Measurements from ENCODE around the gene INSM2. TPM values are rescaled to one million over a fixed set of nuclear protein-coding genes. Genes with fewer than 3 reads are reported as not detected.

Gene INSM2
- total RNA-seq, 2 donors from 2014 or later = not detected

DNA sequence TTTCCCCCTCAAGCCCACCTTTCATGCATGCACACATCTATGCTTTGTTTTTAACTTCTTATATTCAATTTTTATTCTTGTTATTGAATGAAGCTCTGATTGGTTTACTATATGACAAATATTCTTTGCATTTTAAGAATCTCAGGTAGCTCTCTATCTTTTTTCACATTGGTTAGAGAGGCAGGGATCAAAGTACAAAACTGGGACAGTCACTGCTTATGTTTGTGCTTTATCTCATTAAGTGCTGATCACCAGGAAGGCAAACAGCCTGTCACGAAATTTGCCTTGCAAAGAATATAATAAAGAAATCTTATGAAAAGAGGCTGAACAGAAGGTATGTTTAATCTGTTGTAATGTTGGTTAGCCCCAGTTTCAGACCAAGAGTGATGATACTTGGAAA is 29.7 kb upstream of the INSM2 start:
- Histone ChIP-seq H3K36me3 (replicated peaks in 1 of 2; ENCODE audit: insufficient read depth in 1 of 2, low read depth in 2 of 2) (no peaks in the 10 kb centered on the region), H3K27me3 (no peaks in the 10 kb centered on the region), H3K27ac (no peak overlapping the region), H3K4me1 (no peaks in the 10 kb centered on the region), H3K9me3 (no peaks in the 10 kb centered on the region), H3K4me3 (no peak overlapping the region)
- 12 to 18% methylated on average over 1 of the region's 1 CpG for WGBS, 2 donors
- no peak for DNase-seq
- TF ChIP-seq, protein P1, sequence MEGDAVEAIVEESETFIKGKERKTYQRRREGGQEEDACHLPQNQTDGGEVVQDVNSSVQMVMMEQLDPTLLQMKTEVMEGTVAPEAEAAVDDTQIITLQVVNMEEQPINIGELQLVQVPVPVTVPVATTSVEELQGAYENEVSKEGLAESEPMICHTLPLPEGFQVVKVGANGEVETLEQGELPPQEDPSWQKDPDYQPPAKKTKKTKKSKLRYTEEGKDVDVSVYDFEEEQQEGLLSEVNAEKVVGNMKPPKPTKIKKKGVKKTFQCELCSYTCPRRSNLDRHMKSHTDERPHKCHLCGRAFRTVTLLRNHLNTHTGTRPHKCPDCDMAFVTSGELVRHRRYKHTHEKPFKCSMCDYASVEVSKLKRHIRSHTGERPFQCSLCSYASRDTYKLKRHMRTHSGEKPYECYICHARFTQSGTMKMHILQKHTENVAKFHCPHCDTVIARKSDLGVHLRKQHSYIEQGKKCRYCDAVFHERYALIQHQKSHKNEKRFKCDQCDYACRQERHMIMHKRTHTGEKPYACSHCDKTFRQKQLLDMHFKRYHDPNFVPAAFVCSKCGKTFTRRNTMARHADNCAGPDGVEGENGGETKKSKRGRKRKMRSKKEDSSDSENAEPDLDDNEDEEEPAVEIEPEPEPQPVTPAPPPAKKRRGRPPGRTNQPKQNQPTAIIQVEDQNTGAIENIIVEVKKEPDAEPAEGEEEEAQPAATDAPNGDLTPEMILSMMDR (IDR thresholded peaks at IDR 0.05) = no peak
- TF ChIP-seq POLR2A (IDR thresholded peaks at IDR 0.05) = no peak
- intact Hi-C loops (cut with DNase I) = no loop called here
- no peak for ATAC-seq

DNA sequence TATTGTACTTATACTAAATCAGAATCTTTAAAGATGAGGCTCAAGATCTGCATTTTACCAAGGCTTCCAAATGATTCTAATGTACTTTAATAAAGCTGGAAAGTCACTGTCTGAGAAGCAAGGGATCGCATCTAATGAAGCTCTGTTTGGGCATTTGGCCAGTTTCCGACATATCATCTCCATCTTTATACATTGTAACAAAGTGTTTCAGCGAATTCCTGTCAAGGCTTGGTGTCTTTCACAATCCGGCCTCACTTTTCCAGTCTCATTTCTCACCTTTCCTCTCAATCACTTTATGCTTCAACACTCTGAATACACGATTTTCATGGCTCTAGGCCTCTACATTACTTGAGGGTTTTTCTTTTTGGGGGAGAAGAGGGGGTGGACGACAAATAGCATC is 27.5 kb upstream of the INSM2 start:
- no peak for ATAC-seq
- intact Hi-C loops (cut with DNase I) = no loop called here
- Histone ChIP-seq H3K9me3 (no peaks in the 10 kb centered on the region), H3K27ac (no peak overlapping the region), H3K4me1 (no peaks in the 10 kb centered on the region), H3K4me3 (no peak overlapping the region), H3K36me3 (replicated peaks in 1 of 2; ENCODE audit: insufficient read depth in 1 of 2, low read depth in 2 of 2) (no peaks in the 10 kb centered on the region), H3K27me3 (no peaks in the 10 kb centered on the region)
- TF ChIP-seq, protein P1 (IDR thresholded peaks at IDR 0.05) = no peak
- TF ChIP-seq POLR2A (IDR thresholded peaks at IDR 0.05) = no peak
- 65 to 74% methylated on average over 6 of the region's 6 CpGs for WGBS, 2 donors
- DNase-seq = no peak

DNA sequence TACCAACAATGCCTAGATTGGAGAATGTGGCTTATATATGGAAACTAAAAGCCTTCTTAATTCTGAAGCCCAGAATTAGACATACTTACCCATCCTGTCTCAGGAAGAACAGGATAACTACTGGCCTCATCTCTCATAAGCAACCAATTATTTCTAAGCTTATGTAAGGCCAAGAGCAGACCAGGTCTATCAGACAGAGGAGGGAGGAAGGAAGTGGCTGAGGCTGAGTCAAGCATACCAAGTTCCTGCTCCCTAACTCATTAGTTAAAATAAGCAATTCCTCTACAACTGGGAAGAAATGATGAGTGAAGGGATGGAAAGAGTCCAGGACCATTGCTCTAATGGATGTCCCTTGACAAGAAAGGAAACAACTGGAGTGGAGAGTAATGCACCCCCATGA is 27.0 kb upstream of the INSM2 start:
- Histone ChIP-seq H3K4me1 (no peaks in the 10 kb centered on the region), H3K4me3 (no peak overlapping the region)

DNA sequence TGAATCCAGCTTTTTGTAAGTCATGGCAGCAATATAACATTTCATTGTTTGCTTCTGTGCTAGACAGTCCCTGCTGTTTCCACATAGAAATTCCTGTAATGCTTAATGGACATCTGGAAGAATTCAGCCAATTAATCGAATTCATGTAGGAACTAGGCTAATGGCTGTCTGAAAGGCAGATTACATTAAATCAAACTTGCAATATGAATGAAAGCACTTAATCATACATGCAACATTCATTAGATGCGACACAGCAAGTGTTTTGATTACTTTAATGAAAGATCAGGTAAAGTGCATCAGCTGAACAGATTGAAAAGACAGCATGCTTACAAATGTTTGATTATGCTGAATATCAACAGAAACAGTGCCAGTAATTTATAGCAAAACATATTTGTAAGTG is 24.1 kb upstream of the INSM2 start:
- DNase-seq (no peak), ATAC-seq (no peak)
- WGBS, 2 donors = 41 to 60% methylated on average over 2 of the region's 2 CpGs
- Histone ChIP-seq H3K9me3 (no peaks in the 10 kb centered on the region), H3K27ac (no peak overlapping the region), H3K4me3 (no peak overlapping the region), H3K27me3 (no peaks in the 10 kb centered on the region), H3K4me1 (no peaks in the 10 kb centered on the region), H3K36me3 (replicated peaks in 1 of 2; ENCODE audit: insufficient read depth in 1 of 2, low read depth in 2 of 2) (no peaks in the 10 kb centered on the region)
- TF ChIP-seq POLR2A (IDR thresholded peaks at IDR 0.05) = no peak
- TF ChIP-seq, protein P1 (IDR thresholded peaks at IDR 0.05) = no peak
- intact Hi-C loops (cut with DNase I) = no loop called here

More for the DNA sequence above, 27.0 kb upstream of the INSM2 start:
- no peak overlapping the region for H3K27ac ChIP-seq
- H3K36me3 ChIP-seq (replicated peaks in 1 of 2; ENCODE audit: insufficient read depth in 1 of 2, low read depth in 2 of 2) = no peaks in the 10 kb centered on the region
- intact Hi-C loops (cut with DNase I) = no loop called here
- no peak for DNase-seq
- ATAC-seq = no peak
- TF ChIP-seq POLR2A (IDR thresholded peaks at IDR 0.05) = no peak
- TF ChIP-seq, protein P1 (IDR thresholded peaks at IDR 0.05) = no peak
- no peaks in the 10 kb centered on the region for H3K27me3 ChIP-seq
- no peaks in the 10 kb centered on the region for H3K9me3 ChIP-seq

DNA sequence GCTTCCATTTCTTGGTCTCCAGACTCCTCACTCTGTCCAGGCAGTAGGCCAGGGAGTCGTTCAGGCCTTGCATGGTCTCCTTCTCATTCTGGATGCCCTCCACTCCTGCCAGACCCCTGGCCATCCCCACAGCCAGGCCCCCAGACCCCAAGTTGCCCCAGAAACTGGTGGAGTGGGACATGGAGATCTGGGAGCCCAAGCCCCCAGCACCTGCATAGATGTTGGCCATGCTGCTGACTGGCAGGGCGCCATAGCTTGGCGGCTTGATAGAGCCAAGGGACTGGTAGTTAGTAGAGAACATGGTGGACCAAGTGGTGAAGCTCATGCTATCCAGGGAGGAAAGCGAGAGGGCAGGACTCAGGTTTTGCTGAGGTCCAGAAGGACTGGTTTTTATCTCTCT is 21.2 kb upstream of the INSM2 start:
- intact Hi-C loops (cut with DNase I) = no loop called here
- Histone ChIP-seq H3K9me3 (no peaks in the 10 kb centered on the region), H3K4me1 (no peaks in the 10 kb centered on the region), H3K36me3 (replicated peaks in 1 of 2; ENCODE audit: insufficient read depth in 1 of 2, low read depth in 2 of 2) (no peaks in the 10 kb centered on the region), H3K27me3 (no peaks in the 10 kb centered on the region), H3K27ac (no peak overlapping the region), H3K4me3 (no peak overlapping the region)
- no peak for DNase-seq
- 87% methylated on average over 4 of the region's 4 CpGs for WGBS, 2 donors
- TF ChIP-seq POLR2A (IDR thresholded peaks at IDR 0.05) = no peak
- TF ChIP-seq, protein P1 (IDR thresholded peaks at IDR 0.05) = no peak
- no peak for ATAC-seq
